Inferior parietal cortex (tissue), 1 donor: ENCODE results near the gene PIGB.
"Not testable (repeated sequence)": the region's sequence is repeated elsewhere in the genome, so short reads cannot be mapped to it uniquely, and the experiment has no call there.

Source experiments
- DNase-seq: peaks from one replicate; pipeline ENCODE4 v3.0.0-alpha.2; 2016; ENCODE audit errors: extremely low spot score

Gene PIGB

GRCh38 chr15:55318588-55319494, at the start of gene PIGB, which contains the start of gene PIGBOS1:
PIGB (plus strand) TSS chr15:55319222; CDS start chr15:55319251, 29 bp downstream.
PIGBOS1 (minus strand) TSS chr15:55319123; CDS start chr15:55317792, 1,331 bp downstream.
- DNase-seq: peak; percentile 83

- DNase-seq: no peak
These were observed 48.7 kb upstream of the PIGB start for GRCh38 chr15:55270291-55270690.

GRCh38 chr15:55276324-55276723, 42.7 kb upstream of the PIGB start:
- DNase-seq: no peak

- no peak for DNase-seq
These were observed 41.9 kb upstream of the PIGB start for GRCh38 chr15:55277116-55277564.

GRCh38 chr15:55277715-55278114, 41.3 kb upstream of the PIGB start:
- no peak for DNase-seq

- no peak for DNase-seq
These were observed 39.8 kb upstream of the PIGB start for GRCh38 chr15:55279100-55279745.

- DNase-seq: no peak
These were observed 39.2 kb upstream of the PIGB start for GRCh38 chr15:55279746-55280351.

- not testable (repeated sequence) for DNase-seq
These were observed 38.4 kb upstream of the PIGB start for GRCh38 chr15:55280589-55280988.

- no peak for DNase-seq
These were observed 37.3 kb upstream of the PIGB start for GRCh38 chr15:55281517-55282228.

- no peak for DNase-seq
These were observed 36.7 kb upstream of the PIGB start for GRCh38 chr15:55282284-55282833.

- no peak for DNase-seq
These were observed 35.5 kb upstream of the PIGB start for GRCh38 chr15:55283379-55284147.

GRCh38 chr15:55284426-55284825, 34.6 kb upstream of the PIGB start:
- no peak for DNase-seq

- DNase-seq: not testable (repeated sequence)
These were observed 32.4 kb upstream of the PIGB start for GRCh38 chr15:55286442-55287189.

GRCh38 chr15:55288006-55288717, 30.9 kb upstream of the PIGB start:
- DNase-seq: no peak

- DNase-seq: no peak
These were observed 29.8 kb upstream of the PIGB start for GRCh38 chr15:55289011-55289745.

GRCh38 chr15:55289746-55290527, 29.1 kb upstream of the PIGB start, which contains the start of gene RAB27A:
RAB27A (minus strand) TSS chr15:55289813; CDS start chr15:55234934, 54,879 bp downstream.
- DNase-seq: no peak

- peak; percentile 77 for DNase-seq
These were observed 28.4 kb upstream of the PIGB start for GRCh38 chr15:55290528-55291057.
